GM18858 (cell line): ENCODE measurements around the gene RASSF6.
"Not testable (repeated sequence)": the region's sequence is repeated elsewhere in the genome, so short reads cannot be mapped to it uniquely, and the experiment has no call there.

ENCODE experiments used
- ATAC-seq: cut with Tn5 transposase; IDR thresholded peaks from one replicate; pipeline ENCODE4 v1.9.1; 2021; ENCODE audit not compliant: unreplicated experiment

Gene RASSF6, protein sequence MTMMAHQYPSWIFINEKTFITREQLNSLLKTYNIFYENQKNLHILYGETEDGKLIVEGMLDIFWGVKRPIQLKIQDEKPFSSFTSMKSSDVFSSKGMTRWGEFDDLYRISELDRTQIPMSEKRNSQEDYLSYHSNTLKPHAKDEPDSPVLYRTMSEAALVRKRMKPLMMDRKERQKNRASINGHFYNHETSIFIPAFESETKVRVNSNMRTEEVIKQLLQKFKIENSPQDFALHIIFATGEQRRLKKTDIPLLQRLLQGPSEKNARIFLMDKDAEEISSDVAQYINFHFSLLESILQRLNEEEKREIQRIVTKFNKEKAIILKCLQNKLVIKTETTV

DNA sequence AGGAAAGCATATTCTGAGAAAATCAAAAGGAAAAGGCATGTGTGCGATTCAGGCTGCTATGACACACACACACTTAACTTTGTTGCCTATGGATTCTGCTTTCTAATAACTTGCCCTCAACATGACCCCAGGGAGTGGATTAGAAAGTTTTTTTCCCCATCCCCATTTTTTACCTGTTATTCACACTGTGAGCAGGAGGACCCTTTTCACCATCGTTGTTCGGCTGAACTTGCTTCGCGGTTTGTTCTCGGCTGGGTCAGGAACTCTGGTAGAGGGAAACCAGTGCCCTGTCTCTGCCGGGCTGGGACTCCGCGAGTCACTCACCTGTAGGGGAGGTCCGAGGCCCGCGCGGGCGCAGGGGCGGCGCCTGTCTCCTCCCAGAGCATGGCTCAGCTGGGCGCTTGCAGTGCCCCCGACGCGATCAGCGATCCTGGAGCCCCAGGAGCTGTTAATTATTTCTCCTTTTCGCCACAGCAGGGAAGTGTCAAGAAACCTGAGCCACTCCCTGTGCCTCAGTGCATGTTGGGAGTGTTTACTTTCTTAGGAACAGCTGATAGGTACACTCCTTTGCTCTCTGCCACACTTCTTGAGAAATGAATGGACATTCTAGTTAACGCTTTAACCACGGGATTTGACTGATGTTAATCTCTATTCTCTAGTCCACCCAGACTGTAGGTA, at the start of gene RASSF6:
TSS of gene RASSF6 (minus strand) at position 322 of the 678 bp plus-strand sequence. CDS start 8,641 bp downstream, outside the sequence.
- ATAC-seq, result peak; percentile 80

DNA sequence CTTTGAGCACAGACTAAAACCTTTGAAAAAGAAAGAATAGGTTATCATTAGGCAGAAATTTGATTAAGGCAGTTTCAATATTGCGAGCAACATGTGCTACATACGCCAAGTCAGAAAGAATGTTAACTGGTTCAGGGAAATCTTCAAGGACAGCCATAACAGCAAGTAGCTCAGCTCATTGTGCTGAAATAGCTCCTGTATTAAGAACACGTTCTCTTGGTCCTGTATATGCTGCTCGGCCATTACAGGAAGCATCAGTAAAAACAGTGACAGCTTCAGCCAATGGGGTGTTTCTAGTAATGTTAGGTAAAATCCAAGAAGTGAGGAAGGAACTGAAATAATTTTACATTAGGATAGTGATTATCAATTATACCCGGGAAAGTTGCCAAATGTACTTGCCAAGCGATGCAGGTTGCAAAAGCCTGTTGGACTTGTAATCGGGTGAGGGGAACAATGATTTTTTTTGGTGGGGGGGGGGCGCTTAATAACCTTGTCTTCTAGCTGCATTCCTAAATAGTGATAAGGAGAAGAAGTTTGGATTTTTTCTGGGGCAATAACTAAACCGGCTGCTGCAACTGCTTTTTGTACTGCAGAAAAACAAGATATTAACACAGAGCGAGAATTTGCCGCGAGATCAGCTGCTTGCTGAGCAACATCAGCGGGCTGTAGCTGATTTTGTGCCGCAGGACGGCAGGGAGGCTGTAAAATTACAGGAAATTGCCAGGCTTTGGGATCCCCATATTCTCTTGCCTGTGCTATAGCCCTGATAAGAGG, 49.4 kb upstream of the RASSF6 start:
- no peak for ATAC-seq

DNA sequence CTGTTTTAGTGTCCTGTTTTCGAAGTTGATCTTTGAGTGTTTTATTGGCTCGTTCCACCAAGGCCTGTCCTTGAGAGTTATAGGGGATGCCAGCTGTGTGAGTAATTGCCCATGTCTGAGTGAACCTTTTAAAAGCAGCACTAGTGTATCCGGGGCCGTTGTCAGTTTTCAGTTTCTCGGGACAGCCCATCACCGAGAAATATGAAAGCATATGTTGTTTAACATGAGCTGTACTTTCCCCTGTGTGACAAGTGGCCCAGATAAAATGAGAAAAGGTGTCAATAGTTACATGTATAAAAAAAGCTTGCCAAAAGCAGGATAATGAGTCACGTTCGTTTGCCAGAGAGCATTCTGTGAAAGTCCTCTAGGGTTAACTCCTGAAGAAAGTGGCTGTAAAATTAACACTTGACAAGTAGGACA, 48.6 kb upstream of the RASSF6 start:
- no peak for ATAC-seq

DNA sequence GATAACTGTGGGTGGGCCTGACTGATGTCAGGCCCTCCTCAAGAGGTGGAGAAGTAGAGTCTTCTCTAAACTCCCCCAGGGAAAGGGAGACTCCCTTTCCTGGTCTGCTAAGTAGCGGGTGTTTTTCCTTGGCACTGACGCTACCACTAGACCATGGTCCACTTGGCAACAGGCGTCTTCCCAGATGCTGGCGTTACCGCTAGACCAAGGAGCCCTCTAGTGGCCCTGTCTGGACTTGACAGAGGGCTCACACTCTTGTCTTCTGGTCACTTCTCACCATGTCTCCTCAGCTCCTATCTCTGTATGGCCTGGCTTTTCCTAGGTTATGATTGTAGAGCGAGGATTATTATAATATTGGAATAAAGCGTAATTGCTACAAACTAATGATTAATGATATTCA, 45.7 kb upstream of the RASSF6 start:
- not testable (repeated sequence) for ATAC-seq

DNA sequence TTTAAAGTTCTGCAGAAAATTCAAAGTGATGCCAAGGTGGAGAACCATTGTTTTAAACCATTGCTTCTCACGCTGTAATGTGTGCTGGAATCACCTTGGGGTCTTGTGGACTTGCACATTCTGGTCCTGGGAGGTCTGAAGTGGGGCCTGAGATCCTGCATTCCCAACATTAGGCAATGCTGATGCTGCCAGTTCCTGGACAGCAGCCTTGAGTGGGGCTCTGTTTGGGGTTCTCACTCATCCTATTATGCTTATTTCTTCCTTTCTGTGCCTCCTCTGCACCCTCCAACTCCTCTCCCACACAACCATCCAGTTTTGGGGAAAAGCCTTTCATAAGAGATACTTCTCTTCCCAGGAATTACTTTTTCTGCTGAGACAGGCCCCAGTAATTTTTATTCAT, 44.2 kb upstream of the RASSF6 start:
- no peak for ATAC-seq

DNA sequence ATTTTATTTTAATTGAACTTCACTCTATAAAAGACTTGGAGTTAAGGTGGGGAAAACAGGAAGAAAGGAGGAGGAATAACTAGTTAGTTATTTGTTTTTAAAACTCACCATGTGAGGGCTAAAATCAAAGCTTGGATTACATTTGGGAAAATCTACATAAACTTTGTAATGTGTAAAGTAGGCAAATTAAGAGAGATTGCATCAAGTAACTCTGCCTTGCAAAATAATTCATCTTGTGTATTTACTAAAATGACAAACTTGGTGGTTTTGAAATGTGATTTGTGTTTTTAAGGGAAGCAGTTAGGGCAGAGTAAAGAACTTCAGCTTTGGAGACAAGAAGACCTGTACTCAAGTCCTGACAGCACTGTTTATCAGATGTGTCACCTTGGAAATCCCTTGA, 43.3 kb upstream of the RASSF6 start:
- no peak for ATAC-seq

DNA sequence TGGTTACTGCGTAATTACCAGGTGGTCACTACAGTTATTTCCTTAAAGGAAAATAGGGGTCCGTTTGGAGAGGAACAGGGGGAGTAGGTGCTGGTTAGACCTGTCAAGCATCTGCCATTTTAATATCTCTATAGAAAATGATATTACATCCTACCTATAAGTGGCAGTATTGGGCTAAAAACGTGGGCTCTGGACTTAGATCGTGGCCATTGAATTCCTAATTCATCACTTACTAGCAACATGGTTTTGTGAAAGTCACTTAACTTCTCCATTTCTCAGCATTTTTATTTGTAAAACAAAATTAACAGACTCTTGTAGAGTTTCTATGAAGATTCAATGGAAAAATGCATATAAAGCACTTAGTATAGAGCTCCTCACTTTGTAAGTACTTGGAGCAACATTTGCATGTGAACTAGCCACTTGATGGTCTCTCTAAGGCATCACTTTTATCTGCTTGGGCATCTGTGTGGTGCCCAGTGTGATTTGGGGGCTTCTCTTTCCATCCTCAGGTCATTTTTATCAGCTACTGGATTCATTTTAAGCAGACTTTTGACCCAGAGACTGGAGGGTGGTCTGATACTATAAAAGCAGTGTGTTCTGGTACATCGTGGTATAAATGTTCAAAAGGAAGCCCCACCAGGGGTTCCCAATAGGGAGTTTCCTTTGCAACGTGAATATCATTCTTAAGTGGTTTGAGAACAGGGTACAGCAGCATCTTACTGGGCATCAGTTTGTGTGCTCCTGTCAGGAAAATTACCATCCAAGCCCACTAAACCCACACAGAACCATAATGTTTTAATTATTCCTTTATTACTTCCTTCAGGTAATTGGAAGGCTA, 42.7 kb upstream of the RASSF6 start:
- ATAC-seq, result peak; percentile 84

DNA sequence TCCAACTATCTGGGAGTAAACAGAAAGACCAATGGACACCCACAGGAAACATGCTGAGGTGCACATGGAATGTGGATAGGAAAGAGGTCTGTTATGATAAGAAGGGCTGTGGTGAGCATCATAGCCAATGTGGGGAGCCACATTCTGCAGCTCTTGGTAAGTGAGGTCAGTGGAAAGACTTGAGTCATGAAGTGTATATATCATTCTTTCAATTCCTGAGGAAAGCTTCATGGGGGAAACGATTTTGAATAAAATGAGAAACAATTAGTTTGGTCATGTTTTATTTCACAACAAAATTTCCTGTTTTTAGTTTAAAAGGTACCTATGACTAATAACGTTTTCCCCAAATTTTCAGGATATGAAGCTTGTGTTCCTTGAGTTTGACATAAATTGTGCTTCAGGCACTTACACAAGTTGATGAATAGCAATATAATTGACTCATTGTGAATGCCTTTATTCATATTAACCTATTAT, 41.4 kb upstream of the RASSF6 start:
- no peak for ATAC-seq

DNA sequence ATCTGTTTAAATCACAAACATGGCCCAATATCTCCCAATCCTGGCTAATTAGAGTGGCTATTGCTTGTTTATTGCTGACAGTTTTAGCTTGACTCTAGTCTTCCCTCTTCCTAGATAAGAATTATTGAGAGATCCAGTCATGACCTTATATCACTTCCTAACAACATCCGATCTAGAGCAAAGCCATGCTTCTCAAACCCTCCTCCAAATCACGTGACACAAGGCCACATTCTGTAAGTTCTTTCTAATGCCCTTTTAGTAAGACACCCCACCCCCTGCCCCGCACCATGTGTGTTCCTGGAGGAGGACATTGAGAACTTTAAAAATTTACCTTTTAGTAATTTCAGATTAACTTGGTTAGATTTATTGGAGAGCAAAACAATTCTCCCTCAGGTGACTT, 40.6 kb upstream of the RASSF6 start:
- ATAC-seq, result no peak

DNA sequence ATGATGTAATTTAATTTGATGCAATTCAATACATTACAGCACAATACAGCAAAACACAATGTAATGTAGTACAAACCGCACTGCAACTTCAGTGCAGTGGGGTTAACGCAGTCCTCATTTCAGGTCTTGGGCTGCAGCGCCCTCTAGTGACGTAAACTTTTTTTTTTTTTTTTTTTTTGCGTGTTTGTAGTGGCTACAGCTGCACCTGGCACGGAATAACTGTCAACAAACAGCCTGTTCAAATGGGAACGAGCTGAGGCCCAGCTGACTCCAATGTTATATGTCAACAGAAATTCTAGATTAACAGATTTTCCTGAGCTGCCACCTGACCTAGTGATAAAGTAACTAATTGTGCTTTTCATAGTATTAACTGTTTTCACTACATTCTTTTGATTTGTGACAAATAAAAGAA, 33.5 kb upstream of the RASSF6 start:
- ATAC-seq, result peak; percentile 81

DNA sequence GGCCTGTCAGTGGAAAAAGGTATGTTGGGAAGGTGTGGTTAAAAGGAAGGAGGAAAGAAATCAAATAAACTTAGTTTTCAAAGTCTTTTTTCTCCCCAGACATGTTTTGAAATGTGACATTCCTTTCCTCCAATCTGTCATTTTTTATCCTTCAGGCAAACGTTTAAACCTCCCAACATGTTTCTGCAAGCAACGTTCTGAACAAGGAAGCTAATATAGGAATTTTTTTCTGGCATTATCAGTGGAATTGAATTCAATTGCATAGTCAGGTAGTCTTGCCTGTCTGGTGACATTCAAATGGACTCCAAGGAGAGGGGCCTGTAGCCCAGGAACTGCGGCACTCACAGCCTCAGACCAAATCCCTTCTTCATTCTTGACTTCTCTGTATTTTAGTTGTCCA, 30.0 kb upstream of the RASSF6 start:
- ATAC-seq, result no peak

DNA sequence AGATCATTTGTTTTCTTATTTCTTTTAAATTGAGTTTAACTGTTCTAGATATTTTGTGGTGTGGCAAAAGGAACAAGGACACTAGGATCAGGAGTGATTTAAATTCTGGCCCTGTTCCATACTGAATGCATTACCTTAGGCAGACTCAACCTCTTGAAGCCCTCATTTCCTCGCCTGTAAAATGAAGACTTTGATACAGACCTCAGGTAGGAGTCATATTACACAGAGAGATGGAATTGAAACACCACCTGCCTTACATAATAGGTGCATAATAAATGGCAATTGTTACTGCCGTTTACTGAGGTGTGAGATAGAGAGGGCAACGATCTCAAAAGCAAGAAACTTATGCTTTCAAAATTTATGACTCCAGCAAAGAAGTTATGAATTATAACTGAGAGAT, 28.2 kb upstream of the RASSF6 start:
- no peak for ATAC-seq

DNA sequence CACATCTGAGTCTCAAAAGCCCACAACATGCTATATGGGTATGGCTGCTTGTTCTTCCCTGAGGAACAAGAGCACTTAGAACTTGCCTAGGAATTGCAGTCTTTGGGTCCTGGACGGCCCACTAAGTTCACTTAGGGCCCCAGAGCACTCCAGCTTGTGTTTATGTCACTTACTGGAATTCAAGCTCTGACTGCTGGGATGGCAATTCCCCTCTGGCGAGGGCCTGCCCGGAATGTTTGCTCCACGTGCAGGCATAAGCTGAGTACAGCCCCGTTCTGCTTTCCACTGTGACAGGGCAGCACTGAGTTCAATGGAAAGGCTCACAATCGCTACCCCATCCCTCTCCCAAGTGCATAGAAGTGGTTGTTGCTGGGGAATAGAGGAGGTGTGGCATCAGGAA, 25.9 kb upstream of the RASSF6 start:
- ATAC-seq, result no peak

DNA sequence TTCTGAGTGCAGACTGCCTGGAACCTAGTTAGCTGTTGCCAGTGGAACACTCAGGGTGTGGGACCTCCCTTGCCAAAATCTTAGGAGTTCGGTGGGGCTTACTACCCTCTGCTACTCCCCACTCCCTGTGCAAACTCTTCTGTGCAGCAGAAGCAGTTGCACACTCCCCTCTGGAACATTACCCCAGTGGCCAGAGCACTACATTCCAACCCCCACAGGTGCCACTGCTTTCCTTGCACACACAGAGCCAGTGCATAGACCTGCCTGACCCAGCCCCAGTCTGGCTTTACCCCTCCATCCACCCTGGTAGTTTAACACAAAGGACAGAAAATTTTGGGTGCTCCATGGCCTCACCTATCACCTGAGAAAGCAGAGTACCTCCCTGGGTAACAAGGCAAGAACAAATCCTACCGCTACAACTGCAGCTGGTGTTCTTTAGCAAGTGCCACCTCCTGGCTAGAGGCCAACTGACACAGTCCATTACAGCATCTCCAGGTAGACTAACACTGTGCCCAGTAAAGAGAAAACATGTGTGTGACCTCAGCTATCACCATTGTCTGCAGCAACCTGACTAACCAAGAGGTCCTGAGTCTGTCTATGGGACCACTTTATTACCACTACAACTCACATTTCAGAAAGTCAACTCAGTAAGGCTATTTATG, 11.5 kb upstream of the RASSF6 start:
- ATAC-seq, result no peak

DNA sequence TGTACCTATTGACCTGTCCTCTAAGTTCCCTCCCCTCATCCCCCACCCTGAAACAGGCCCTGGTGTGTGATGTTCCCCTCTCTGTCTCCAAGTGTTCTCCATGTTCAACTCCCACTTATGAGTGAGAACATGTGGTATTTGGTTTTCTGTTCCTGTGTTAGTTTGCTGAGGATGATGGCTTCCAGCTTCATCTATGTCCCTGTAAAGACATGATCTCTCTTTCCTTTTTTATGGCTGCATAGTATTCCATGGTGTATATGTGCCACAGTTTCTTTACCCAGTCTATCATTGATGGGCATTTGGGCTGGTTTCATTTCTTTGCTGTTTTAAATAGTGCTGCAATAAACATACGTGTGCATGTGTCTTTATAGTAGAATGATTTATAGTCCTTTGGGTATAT, 8.6 kb upstream of the RASSF6 start:
- not testable (repeated sequence) for ATAC-seq

DNA sequence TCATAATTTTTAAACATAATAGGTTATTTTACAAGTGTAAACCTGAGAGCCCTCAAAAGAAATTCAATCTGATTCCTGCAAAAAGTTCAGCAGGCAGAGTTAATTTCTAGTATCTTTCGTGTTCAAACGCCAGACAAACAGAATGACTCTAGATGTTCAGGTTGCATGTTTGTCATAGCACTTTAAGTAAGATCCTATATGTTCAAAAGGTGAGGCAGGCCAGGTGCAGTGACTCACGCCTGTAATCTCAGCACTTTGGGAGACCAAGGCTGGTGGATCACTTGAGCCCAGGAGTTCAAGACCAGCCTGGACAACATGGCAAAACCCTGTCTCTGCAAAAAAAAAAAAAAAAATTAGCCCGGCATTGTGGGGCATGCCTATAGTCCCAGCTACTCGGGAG, 1.1 kb upstream of the RASSF6 start:
- no peak for ATAC-seq

DNA sequence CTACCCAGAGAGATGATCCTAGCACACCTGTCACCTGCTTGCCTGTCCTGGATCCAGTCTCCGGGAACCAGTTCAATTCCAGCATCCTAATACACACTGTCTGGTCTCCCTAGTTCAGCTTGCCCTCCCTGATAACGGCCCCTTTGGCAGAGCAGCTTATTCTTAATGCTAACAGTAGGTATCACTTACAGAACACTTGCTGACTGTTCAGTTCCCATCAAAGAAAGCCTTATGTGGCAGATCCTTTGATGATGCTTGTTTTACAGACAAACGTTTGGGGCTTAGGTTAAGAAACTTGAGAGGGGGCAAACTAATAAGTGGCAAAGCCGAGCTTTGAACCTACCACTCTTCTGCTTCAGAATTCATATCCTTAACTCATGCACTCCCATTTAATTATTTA, 890 bp downstream of the RASSF6 start:
- no peak for ATAC-seq

DNA sequence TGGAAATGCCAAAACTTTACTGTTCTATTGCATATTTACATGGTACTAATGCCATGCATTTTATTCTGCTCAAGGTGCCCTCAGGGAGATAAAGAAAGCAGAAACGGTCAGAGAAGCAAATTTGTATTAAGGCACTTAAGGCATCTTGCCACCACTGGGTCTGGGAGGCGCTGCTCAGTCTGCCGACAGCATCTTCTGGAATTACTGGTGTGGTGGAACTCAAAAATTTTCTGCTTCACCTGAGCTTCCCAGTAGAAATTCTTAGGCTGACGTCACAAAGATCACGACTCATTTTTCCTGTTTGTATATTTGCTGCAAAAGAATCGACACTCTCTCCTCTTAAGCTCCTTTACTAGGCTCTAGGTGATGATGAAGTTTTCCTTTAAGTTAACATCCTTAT, 3.0 kb downstream of the RASSF6 start:
- ATAC-seq, result no peak

DNA sequence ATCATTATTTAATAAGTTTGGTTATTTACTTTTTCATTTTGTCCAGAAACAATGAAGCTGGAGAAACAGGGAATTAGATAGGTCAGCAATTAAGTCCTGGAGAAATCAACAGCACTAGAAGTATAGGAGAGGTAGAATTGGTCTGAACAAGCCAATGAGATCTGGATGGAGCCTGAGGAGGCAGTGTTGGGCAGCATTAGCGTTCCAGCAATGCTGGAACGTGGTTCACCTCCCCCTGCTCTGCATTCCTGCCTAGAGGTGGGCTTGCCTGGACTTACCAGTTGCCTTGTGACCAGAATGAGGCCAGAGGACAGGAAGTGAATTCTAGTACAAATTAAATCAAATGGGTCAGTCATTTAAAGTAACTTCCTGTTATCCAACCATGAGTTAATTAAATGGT, 4.6 kb downstream of the RASSF6 start:
- ATAC-seq, result no peak

DNA sequence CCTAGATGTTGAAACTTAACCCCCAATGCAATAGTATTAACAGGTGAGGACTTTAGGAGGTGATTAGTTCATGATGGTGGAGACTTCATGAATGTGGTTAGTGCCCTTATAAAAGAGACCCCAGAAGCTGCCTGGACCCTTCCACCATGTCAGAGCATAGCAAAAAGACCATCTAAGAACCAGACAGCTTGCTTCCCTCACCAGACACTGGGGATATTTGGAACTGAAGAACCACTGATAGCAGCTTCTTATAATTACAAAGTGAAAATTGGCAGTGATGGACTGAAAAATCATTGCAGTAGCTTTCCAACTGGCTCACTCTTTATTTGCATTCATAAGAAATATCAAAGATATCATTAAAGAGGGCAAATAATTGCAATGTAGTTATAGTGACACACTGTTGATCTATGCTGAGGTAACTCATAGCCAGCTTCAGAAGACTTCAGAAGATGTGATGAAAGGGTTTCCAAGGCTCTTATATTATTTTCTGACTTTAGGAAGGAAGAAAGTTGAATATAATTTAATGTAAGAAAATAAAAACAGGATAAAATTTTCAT, 5.8 kb downstream of the RASSF6 start:
- ATAC-seq, result no peak
